H9 (cell line): ENCODE measurements around the gene LIX1. TPM values are rescaled to one million over a fixed set of nuclear protein-coding genes. Genes with fewer than 3 reads are reported as not detected.

ENCODE experiments used
- DNase-seq: peaks from one replicate; pipeline ENCODE4 v3.0.0-alpha.2; 2017
- H2AFZ ChIP-seq: one replicate; pipeline ENCODE4 v1.6.1; 2013; ENCODE audit warnings: mild to moderate bottlenecking, low read length, control low read depth, moderate library complexity
- H2AK5ac ChIP-seq: 2 replicates; pipeline ENCODE4 v1.6.1; 2013; ENCODE audit warnings: low read length, control low read depth, mixed read lengths; ENCODE audit not compliant: insufficient read length
- H2BK120ac ChIP-seq: one replicate; pipeline ENCODE4 v1.6.1; 2013; ENCODE audit warnings: low read depth, mild to moderate bottlenecking, low read length, control low read depth, inconsistent platforms; ENCODE audit not compliant: poor library complexity, severe bottlenecking
- H2BK12ac ChIP-seq: 2 replicates; pipeline ENCODE4 v1.6.1; 2013; ENCODE audit warnings: low read length, control low read depth, mixed read lengths, low read depth; ENCODE audit not compliant: insufficient read length
- H2BK15ac ChIP-seq: 2 replicates; pipeline ENCODE4 v1.6.1; 2013; ENCODE audit warnings: low read depth, low read length, control low read depth
- H2BK20ac ChIP-seq: one replicate; pipeline ENCODE4 v1.6.1; 2013; ENCODE audit warnings: low read depth, mild to moderate bottlenecking, low read length, control low read depth, inconsistent platforms; ENCODE audit not compliant: poor library complexity, severe bottlenecking
- H2BK5ac ChIP-seq: 2 replicates; pipeline ENCODE4 v1.6.1; 2013; ENCODE audit warnings: low read length, control low read depth, mixed read lengths; ENCODE audit not compliant: insufficient read length
- H3K14ac ChIP-seq: 2 replicates; pipeline ENCODE4 v1.6.1; 2013; ENCODE audit warnings: low read length, control low read depth; ENCODE audit not compliant: insufficient read depth
- H3K18ac ChIP-seq: 2 replicates; pipeline ENCODE4 v1.6.1; 2013; ENCODE audit warnings: low read depth, mild to moderate bottlenecking, mixed read lengths, low read length, control low read depth; ENCODE audit not compliant: insufficient read length
- H3K23ac ChIP-seq: 2 replicates; pipeline ENCODE4 v1.6.1; 2013; ENCODE audit warnings: low read length, control low read depth, mixed read lengths, low read depth; ENCODE audit not compliant: insufficient read length
- H3K23me2 ChIP-seq: 2 replicates; pipeline ENCODE4 v1.6.1; 2013; ENCODE audit warnings: low read depth, mild to moderate bottlenecking, mixed read lengths, low read length, control low read depth; ENCODE audit not compliant: insufficient read length, poor library complexity, severe bottlenecking
- H3K27ac ChIP-seq: 2 replicates; pipeline ENCODE4 v1.5.1; 2013; ENCODE audit warnings: low read length, control low read depth, mixed read lengths, low read depth; ENCODE audit not compliant: insufficient read length
- H3K27me3 ChIP-seq: 2 replicates; pipeline ENCODE4 v1.6.1; 2013; ENCODE audit warnings: low read length, control low read depth, inconsistent platforms; ENCODE audit not compliant: insufficient read depth
- H3K4ac ChIP-seq: 2 replicates; pipeline ENCODE4 v1.6.1; 2013; ENCODE audit warnings: low read depth, mild to moderate bottlenecking, control low read depth, inconsistent platforms, low read length, moderate library complexity
- H3K4me1 ChIP-seq: 2 replicates; pipeline ENCODE4 v1.6.1; 2013; ENCODE audit warnings: low read length, control low read depth, inconsistent platforms; ENCODE audit not compliant: insufficient read depth
- H3K4me2 ChIP-seq: 2 replicates; pipeline ENCODE4 v1.6.1; 2013; ENCODE audit warnings: low read length, control low read depth, mixed read lengths; ENCODE audit not compliant: insufficient read length, insufficient read depth
- H3K56ac ChIP-seq: 2 replicates; pipeline ENCODE4 v1.6.1; 2013; ENCODE audit warnings: low read depth, mild to moderate bottlenecking, mixed read lengths, low read length, control low read depth; ENCODE audit not compliant: insufficient read length
- H3K79me1 ChIP-seq: 2 replicates; pipeline ENCODE4 v1.6.1; 2013; ENCODE audit warnings: low read depth, mild to moderate bottlenecking, moderate library complexity, low read length, control low read depth, inconsistent platforms; ENCODE audit not compliant: insufficient read depth, poor library complexity, severe bottlenecking
- H3K79me2 ChIP-seq: 2 replicates; pipeline ENCODE4 v1.6.1; 2013; ENCODE audit warnings: low read length, control low read depth, inconsistent platforms; ENCODE audit not compliant: insufficient read depth
- H3K9ac ChIP-seq: 2 replicates; pipeline ENCODE4 v1.6.1; 2013; ENCODE audit warnings: low read length, control low read depth, mixed read lengths; ENCODE audit not compliant: insufficient read length; ENCODE audit errors: extremely low read depth
- H3K9me3 ChIP-seq: one replicate; pipeline ENCODE4 v1.6.1; 2013; ENCODE audit warnings: low read depth, low read length, inconsistent platforms; ENCODE audit not compliant: control insufficient read depth
- H3T11ph ChIP-seq: one replicate; pipeline ENCODE4 v1.6.1; 2013; ENCODE audit warnings: mild to moderate bottlenecking, low read length, control low read depth, inconsistent platforms
- H4K20me1 ChIP-seq: one replicate; pipeline ENCODE4 v1.6.1; 2013; ENCODE audit not compliant: control insufficient read depth, insufficient read length, insufficient read depth
- H4K5ac ChIP-seq: 2 replicates; pipeline ENCODE4 v1.6.1; 2013; ENCODE audit warnings: low read depth, mild to moderate bottlenecking, mixed read lengths, low read length, control low read depth; ENCODE audit not compliant: insufficient read length
- H4K8ac ChIP-seq: replicated peaks from 2 replicates; pipeline ENCODE4 v1.6.1; 2013; ENCODE audit warnings: low read length, control low read depth, mixed read lengths, low read depth; ENCODE audit not compliant: insufficient read length
- H4K91ac ChIP-seq: 2 replicates; pipeline ENCODE4 v1.6.1; 2013; ENCODE audit warnings: low read depth, mild to moderate bottlenecking, moderate library complexity, mixed read lengths, low read length, control low read depth; ENCODE audit not compliant: insufficient read length
- H3K27ac Mint-ChIP-seq, 3 experiments: 2 replicates in 2 of 3; 3 replicates in 1 of 3; pipeline ENCODE4 v1.8.0; 2020 to 2021; ENCODE audit warnings: mixed read lengths in 3 of 3, mild to moderate bottlenecking in 1 of 3, moderate library complexity in 1 of 3
- H3K27me3 Mint-ChIP-seq: 2 replicates; pipeline ENCODE4 v1.8.0; 2021; ENCODE audit warnings: low read depth, mild to moderate bottlenecking, moderate library complexity, mixed read lengths
- H3K36me3 Mint-ChIP-seq, 3 experiments: 2 replicates in 2 of 3; 3 replicates in 1 of 3; pipeline ENCODE4 v1.8.0; 2020 to 2021; ENCODE audit warnings: low read depth in 3 of 3, mixed read lengths in 3 of 3; ENCODE audit not compliant: insufficient read depth in 1 of 3
- H3K4me1 Mint-ChIP-seq, 2 experiments: 2 replicates each; pipeline ENCODE4 v1.8.0; 2020; ENCODE audit warnings: mixed read lengths in 2 of 2
- H3K4me3 Mint-ChIP-seq, 2 experiments: 2 replicates in 1 of 2; 3 replicates in 1 of 2; pipeline ENCODE4 v1.8.0; 2020 to 2021; ENCODE audit warnings: mild to moderate bottlenecking in 2 of 2, mixed read lengths in 2 of 2, moderate library complexity in 1 of 2
- H3K9me3 Mint-ChIP-seq, 2 experiments: 2 replicates in 1 of 2; 3 replicates in 1 of 2; pipeline ENCODE4 v1.8.0; 2020; ENCODE audit warnings: mild to moderate bottlenecking in 2 of 2, mixed read lengths in 2 of 2, moderate library complexity in 1 of 2
- WGBS: extraction: QIAGEN DNeasy Blood & Tissue Kit; methylation state at CpG from one replicate; pipeline ENCODE4 v1.1.7; 2013; ENCODE audit warnings: missing lambda C conversion rate, low lambda C conversion rate, mixed read lengths; ENCODE audit not compliant: insufficient read length; ENCODE audit errors: extremely low coverage; 5-methylcytosine and 5-hydroxymethylcytosine counted together
- total RNA-seq: library from RNA; stranded (reverse); gene quantifications from 2 replicates; pipeline ENCODE4 v1.2.1, GENCODE V29; 2021
- TF ChIP-seq, protein P1 (sequence below): fragments of 200-600 bp; sonication (generic); conservative IDR thresholded peaks from 3 replicates; pipeline ENCODE4 v1.8.0; 2021; ENCODE audit warnings: antibody characterized with exemption, mild to moderate bottlenecking

Gene LIX1
- total RNA-seq, 1 experiment from 2014 or later: 0.13 TPM

DNA sequence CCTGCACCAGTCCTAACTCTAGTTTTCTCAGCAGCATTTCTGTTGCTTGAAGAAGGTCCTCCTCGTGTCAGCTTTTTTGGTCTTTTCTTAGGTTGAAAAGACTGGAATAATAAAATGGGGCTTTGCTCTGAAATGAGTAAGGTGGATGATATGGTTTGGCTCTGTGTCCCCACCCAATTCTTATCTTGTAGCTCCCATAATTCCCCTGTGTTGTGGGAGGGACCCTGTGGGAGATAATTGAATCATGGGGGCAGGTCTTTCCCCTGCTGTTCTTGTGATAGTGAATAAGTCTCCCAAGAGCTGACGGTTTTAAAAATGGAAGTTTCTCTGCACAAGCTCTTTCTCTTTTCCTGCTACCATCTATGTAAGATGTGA is 53.6 kb downstream of the LIX1 start:
- Mint-ChIP-seq H3K9me3 (peaks cover 12 to 13% of the 10 kb centered on the region in 2 experiments), H3K4me3 (no peak overlapping the region), H3K4me1 (no peaks in the 10 kb centered on the region), H3K27ac (no peak overlapping the region), H3K36me3 (peaks cover 6 to 20% (median 8%) of the 10 kb centered on the region in 3 experiments), H3K27me3 (no peaks in the 10 kb centered on the region)
- no peak for DNase-seq
- Histone ChIP-seq H4K5ac (no peak overlapping the region), H2AK5ac (no peak overlapping the region), H2BK20ac (no peak overlapping the region), H2BK15ac (no peak overlapping the region), H3K18ac (no peak overlapping the region), H2AFZ (no peak overlapping the region), H3K9me3 (no peaks in the 10 kb centered on the region), H3K56ac (no peak overlapping the region), H3K4me2 (no peak overlapping the region), H3K79me1 (no peaks in the 10 kb centered on the region), H2BK120ac (no peak overlapping the region), H3K27ac (no peak overlapping the region), H3K14ac (no peak overlapping the region), H3T11ph (no peak overlapping the region), H2BK12ac (no peak overlapping the region), H3K23me2 (no peaks in the 10 kb centered on the region), H3K27me3 (no peaks in the 10 kb centered on the region), H4K8ac (no peak overlapping the region), H3K79me2 (no peaks in the 10 kb centered on the region), H2BK5ac (no peak overlapping the region), H3K4me1 (no peaks in the 10 kb centered on the region), H4K20me1 (no peaks in the 10 kb centered on the region), H3K9ac (no peak overlapping the region), H3K4ac (no peak overlapping the region), H3K23ac (no peak overlapping the region), H4K91ac (no peak overlapping the region)
- no CpG with 5 or more reads among the region's 2 CpGs for WGBS
- TF ChIP-seq, protein P1, sequence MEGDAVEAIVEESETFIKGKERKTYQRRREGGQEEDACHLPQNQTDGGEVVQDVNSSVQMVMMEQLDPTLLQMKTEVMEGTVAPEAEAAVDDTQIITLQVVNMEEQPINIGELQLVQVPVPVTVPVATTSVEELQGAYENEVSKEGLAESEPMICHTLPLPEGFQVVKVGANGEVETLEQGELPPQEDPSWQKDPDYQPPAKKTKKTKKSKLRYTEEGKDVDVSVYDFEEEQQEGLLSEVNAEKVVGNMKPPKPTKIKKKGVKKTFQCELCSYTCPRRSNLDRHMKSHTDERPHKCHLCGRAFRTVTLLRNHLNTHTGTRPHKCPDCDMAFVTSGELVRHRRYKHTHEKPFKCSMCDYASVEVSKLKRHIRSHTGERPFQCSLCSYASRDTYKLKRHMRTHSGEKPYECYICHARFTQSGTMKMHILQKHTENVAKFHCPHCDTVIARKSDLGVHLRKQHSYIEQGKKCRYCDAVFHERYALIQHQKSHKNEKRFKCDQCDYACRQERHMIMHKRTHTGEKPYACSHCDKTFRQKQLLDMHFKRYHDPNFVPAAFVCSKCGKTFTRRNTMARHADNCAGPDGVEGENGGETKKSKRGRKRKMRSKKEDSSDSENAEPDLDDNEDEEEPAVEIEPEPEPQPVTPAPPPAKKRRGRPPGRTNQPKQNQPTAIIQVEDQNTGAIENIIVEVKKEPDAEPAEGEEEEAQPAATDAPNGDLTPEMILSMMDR: no peak
